Measurements from ENCODE around the gene IGSF21.
A peak's percentile ranks its signal among the peaks of the same experiment; 100 is the strongest.

Gene IGSF21

GRCh38 chr1:18278946-18279345 lies 171.3 kb downstream of the IGSF21 start:
- DNase-seq: peak; percentile 69

- peak; percentile 59 for DNase-seq
These were observed 171.9 kb downstream of the IGSF21 start for GRCh38 chr1:18279351-18280074.

- no peak for DNase-seq
These were observed 173.4 kb downstream of the IGSF21 start for GRCh38 chr1:18280956-18281355.

DNA sequence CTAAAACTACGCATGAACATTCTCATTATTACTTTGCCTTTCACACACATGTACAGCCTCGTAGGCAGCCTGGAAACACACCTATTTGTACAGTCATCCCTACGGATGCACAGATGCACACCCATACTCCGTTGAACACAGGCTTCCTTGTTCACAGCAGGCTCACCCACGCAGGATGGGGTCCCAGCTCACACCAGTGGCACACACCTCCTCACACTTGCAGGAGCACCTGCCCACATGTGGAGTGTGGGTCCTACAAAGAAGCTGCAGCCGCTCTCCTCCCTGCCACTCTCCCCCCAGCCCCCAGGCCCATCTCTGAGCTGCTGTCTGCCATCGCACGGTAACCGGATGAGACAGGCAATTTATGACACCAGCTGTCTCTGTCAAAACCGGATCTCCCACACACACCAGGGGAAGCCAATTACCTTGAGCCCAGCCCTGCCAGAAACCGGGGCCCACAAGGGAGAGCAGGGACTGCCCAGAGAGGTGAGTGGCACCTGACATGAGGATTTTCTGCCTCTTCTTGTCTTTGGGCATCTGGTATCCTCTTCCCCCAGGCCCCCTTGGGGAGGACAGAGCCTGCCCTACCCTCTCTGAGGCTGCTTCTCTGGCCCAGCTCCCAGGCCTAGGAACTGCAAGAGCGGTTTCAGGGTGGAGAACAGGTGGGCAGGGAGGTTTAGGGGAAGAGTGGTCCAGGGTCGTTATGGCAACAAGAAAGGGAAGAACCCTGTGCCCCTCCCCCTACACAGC lies 175.4 kb downstream of the IGSF21 start:
- DNase-seq: peak; percentile 87

DNA sequence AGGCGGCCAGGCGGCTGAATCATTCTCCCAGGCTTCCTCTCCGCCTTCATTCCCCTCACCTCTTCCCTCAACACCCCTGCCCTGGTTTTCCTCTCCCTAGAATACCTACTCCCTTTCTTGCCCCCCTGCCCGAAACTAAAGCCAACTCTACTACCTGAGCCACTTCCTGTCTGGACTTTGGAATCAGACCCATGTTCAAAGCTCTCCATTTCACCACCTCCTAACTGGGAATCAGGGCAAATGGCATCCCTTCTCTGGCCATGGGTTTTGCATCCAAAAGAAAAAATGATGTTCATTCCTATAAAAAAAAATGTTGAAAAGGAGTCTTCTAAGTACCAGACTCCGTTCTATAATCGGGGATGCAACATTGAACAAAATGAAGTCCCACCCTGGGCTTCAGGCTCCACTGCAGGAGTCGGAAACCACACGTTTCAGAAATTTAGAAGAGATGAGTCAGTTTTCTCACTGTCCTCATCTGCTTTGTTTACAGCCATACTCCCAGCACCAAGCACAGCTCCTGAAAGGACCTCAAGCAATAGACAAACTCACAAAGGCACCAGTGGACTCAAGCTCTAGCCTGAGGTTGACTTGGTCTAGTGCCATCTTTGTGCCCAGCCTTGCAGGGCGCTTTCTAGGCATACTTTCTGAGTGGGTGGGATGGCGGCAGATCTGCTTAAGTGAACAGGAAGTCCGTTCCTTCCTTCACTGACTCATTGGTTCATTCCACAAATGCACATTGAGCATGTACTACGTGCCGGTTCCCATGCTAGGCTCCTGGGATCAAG lies 176.2 kb downstream of the IGSF21 start:
- DNase-seq: no peak

- peak; percentile 39 for DNase-seq
These were observed 177.4 kb downstream of the IGSF21 start for GRCh38 chr1:18284805-18285537.

DNA sequence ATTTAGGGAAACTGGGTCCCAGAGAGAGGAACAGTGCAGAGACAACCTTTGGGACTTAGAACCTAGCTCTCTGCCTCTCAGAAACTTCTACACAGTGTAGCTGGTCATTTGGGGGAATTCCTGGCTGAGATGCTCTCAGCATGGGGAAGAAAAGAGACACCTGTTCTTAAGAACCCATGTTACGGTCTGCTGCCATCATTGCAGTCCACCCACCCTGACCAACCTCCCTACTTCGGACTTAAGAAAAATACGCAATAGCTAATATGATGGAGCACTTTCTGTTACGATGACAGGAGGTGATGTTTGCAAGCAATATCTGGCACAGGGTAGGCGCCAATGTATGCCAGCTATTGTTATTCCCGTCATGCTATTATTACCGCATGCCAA lies 177.9 kb downstream of the IGSF21 start:
- no peak for DNase-seq

- DNase-seq: peak; percentile 75
These were observed 181.1 kb downstream of the IGSF21 start for GRCh38 chr1:18288722-18289121.

GRCh38 chr1:18289597-18289996 lies 182.0 kb downstream of the IGSF21 start:
- DNase-seq: no peak

GRCh38 chr1:18290740-18291412 lies 183.3 kb downstream of the IGSF21 start:
- peak; percentile 63 for DNase-seq

GRCh38 chr1:18292531-18292930 lies 184.9 kb downstream of the IGSF21 start:
- no peak for DNase-seq

DNA sequence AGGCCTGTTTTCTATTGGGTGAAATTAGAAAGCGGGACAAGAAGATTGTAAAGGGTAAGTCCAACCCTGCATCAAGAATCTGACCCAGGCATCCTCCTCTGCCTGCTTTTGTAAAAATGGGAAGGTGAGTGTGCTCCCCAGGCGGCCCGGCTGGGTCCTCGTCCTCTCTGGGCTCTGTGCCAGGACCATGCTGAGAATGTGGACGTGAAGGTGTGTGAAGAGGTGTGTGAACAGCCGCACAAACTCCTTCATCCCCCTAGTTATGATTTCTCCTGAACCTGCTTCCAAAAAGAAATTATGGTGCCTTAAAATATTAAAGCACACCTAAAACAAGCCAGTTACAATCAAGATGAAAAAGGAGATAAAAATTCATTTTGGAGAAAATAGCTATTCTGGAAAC lies 185.7 kb downstream of the IGSF21 start:
- DNase-seq: peak; percentile 72

DNA sequence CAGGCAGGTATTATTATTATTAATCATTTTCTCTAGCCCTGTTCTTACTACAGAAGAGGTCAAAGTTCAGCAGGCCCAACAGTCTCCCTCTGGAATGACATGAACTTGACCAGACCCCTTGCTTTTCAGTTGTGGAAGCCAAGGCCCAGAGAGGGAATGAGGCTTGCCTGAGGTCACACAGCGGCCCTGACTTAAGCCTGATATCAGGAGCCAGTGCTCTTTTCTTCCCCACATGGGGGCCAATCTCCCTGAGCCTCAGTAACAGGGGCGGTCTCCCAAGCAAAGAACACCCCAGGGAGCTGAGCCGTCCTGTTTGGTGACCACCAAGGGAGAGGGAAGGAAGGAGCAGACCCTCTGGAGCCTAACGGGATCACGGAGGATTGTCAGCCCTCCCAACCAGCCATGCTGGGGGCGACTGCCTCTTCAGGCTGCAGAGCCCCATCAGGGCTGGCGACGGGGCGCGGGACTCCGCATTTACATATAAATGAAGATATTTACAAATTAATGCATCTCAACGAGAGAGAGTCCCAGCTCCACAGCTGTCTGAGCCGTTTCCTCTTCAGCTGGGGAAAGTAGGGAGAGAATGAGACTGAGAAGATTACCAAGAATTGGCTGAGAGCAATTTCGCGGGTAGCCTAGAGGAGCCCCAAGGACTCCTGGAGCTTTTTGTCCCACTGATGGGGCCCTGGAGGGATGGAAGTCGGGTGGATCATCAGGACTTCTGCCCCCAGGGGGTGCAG lies 187.0 kb downstream of the IGSF21 start:
- DNase-seq: no peak

- no peak for DNase-seq
These were observed 190.5 kb downstream of the IGSF21 start for GRCh38 chr1:18297896-18298648.

- DNase-seq: peak; percentile 92
These were observed 192.1 kb downstream of the IGSF21 start for GRCh38 chr1:18299441-18300338.

DNA sequence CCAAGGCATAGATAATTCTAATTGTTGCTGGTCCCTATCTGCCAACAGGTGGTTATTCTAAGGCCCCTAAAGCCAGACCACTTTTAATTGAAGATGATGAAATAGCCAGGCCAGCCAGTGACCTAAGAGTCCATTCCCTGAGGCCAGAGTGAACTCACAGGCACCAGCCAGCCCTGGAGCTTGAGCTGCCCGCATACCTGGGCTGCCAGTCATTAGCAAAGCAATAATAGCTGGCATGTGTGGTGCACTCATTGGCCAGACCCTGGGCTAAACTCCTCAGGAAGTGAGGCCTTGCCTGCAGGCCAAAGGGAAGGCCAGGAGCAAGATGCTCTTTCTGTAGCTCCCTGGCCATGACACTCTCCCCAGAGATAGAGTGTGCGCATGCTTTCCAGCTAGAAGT lies 192.8 kb downstream of the IGSF21 start:
- no peak for DNase-seq

DNA sequence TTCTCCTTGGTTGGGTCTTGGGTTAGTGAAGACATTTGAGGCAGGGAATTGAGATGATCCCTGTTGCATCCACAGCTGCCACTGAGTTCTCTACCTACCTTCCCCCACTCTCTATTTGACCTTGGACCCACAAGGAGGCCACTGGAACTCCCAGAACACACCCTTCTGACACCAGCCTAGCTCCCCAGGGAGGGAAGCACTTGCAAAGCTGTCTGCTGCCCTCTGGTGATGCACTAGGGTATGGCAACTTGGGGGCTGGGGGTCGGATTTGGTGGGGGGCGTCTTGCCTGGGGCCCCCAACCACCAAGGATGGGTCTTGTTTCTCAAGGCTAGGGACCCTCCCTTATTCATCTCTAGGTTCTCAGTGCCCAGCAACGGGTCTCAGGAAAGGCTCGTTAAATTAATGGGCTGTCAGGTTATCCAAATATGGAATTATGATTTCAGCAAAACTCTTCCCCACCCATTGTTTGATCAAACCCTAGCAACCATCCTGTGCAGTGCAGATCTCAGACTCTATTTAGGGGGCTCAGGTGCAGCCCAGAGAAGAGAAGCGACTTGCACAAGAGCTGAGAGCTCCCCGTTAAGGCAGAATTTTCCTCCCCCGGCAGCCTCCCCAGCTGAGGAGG lies 195.3 kb downstream of the IGSF21 start:
- DNase-seq: no peak

DNA sequence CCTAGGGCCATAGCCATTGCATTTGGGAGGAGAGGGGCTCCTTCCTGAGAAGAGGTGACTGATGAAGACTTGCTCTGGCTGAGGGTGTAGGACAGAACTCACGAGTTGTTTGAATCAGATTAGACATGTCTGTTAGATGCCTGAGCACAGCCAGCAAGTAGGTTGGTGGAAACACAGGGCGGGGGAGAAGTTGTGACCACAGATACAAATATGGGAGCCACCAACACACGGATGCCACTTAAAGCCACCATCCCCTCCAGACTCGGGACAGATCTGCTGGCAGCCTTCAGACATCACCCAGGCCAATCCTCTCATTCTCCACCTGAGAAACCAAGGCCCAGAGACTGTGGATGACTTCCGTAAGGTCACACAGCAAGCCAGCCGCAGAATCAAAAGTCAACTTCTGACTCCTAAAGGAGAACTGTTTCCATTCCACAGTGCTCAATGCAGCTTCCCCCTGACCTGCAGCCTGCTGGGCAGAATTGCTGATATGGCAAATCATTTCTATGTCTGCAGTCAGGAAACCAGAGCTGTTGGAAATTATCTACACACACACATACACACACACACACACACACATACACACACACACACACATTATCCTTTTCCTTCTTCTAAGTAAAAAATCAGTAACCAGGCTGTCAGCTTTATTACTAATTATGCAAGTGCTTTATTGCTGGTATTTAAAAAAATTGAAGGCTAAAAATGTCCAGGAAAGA lies 196.7 kb downstream of the IGSF21 start:
- DNase-seq: no peak

Measured in NCI-H510A treated with DMSO at 0.1 percent for 48 hours (cell line).